GM12878 (cell line): ENCODE results near the gene LANCL1. TPM values are rescaled to one million over a fixed set of nuclear protein-coding genes. Genes with fewer than 3 reads are reported as not detected.

Source experiments
- ATAC-seq: fragments of 200-7000 bp; cut with Tn5 transposase; 3 replicates; pipeline ENCODE4 v1.9.1; 2020; ENCODE audit warnings: mild to moderate bottlenecking, moderate library complexity
- BruUV-seq: library from RNA; stranded (reverse); fragments of 400-500 nt; replicated peaks from 2 replicates; lab custom pipeline; 2021; lab: Mats Ljungman, UMichigan
- CTCF ChIA-PET: fragments of 300-600 bp; sonication (Branson Sonifier 250); formaldehyde crosslinking; extraction: SDS; loops from one replicate; lab custom pipeline; 2021; ENCODE audit warnings: inconsistent platforms; lab: Yijun Ruan, JAX
- POLR2A ChIA-PET: fragments of 350-600 bp; formaldehyde crosslinking; extraction: SDS; loops from one replicate; lab custom pipeline; 2021; ENCODE audit warnings: inconsistent platforms; lab: Charles Lee
- RAD21 ChIA-PET: fragments of 300-600 bp; sonication (Branson Sonifier 250); formaldehyde crosslinking; loops from one replicate; lab custom pipeline; 2023; ENCODE audit warnings: antibody characterized with exemption; ENCODE audit not compliant: unreplicated experiment; lab: Charles Lee
- SMC1A ChIA-PET: fragments of 300-600 bp; sonication (Branson Sonifier 250); formaldehyde crosslinking; loops from one replicate; lab custom pipeline; 2023; ENCODE audit not compliant: unreplicated experiment, uncharacterized antibody; lab: Charles Lee
- DNase-seq: peaks from one replicate; pipeline ENCODE4 v3.0.0-alpha.2; 2011; ENCODE audit warnings: low read depth, low spot score
- FAIRE-seq: peaks from 3 replicates; lab custom pipeline; 2011; peaks lifted over from hg19 to GRCh38; lab: Jason Lieb, UNC
- H2AFZ ChIP-seq: 2 replicates; pipeline ENCODE4 v1.6.0; 2011; ENCODE audit warnings: low read depth, low read length, control low read depth; ENCODE audit not compliant: control insufficient read depth
- H3K27ac ChIP-seq: 2 replicates; pipeline ENCODE4 v1.5.1; 2011; ENCODE audit warnings: control low read depth; ENCODE audit not compliant: control insufficient read depth, insufficient read depth
- H3K27me3 ChIP-seq, 2 experiments: replicated peaks in 1 of 2; 2 replicates each; pipeline versions ENCODE4 v1.6.0 to v1.6.1; 2011; ENCODE audit warnings: low read length in 1 of 2; ENCODE audit not compliant: control insufficient read depth in 2 of 2, insufficient read depth in 2 of 2
- H3K36me3 ChIP-seq, 2 experiments: 2 replicates each; pipeline ENCODE4 v1.5.1; 2011; ENCODE audit warnings: low read length in 1 of 2; ENCODE audit not compliant: control insufficient read depth in 2 of 2, insufficient read depth in 2 of 2
- H3K4me1 ChIP-seq: 2 replicates; pipeline ENCODE4 v1.6.1; 2011; ENCODE audit warnings: mild to moderate bottlenecking, low read length, moderate library complexity, mixed read lengths; ENCODE audit not compliant: control insufficient read depth, insufficient read depth
- H3K4me2 ChIP-seq: 2 replicates; pipeline ENCODE4 v1.6.0; 2011; ENCODE audit warnings: control low read depth; ENCODE audit not compliant: control insufficient read depth, insufficient read depth
- H3K4me3 ChIP-seq: fragments of 200-600 bp; sonication (generic); 2 replicates; pipeline ENCODE4 v1.5.1; 2016
- H3K79me2 ChIP-seq: 2 replicates; pipeline ENCODE4 v1.6.0; 2011; ENCODE audit warnings: low read length; ENCODE audit not compliant: control insufficient read depth, insufficient read depth
- H3K9ac ChIP-seq: 2 replicates; pipeline ENCODE4 v1.8.0; 2011; ENCODE audit warnings: low read length, control low read depth, mixed read lengths; ENCODE audit not compliant: control insufficient read depth, insufficient read depth
- H3K9me3 ChIP-seq: replicated peaks from 3 replicates; pipeline ENCODE4 v1.5.1; 2011; ENCODE audit warnings: mild to moderate bottlenecking, low read length; ENCODE audit not compliant: control insufficient read depth, insufficient read depth
- H4K20me1 ChIP-seq: 2 replicates; pipeline ENCODE4 v1.6.0; 2011; ENCODE audit not compliant: control insufficient read depth, insufficient read depth
- ATF7 ChIP-seq: fragments of 450-650 bp; IDR thresholded peaks from 2 replicates; pipeline ENCODE4 v1.6.1; 2016; ENCODE audit warnings: low read depth, mild to moderate bottlenecking
- DPF2 ChIP-seq: fragments of 450-650 bp; IDR thresholded peaks from 2 replicates; pipeline ENCODE4 v1.6.1; 2017; ENCODE audit warnings: mild to moderate bottlenecking
- IKZF1 ChIP-seq: fragments of 450-650 bp; conservative IDR thresholded peaks from 2 replicates; pipeline ENCODE4 v1.6.1; 2017; ENCODE audit warnings: antibody characterized with exemption, mild to moderate bottlenecking
- IKZF2 ChIP-seq, 2 experiments: fragments of 450-650 bp; IDR thresholded peaks; 2 replicates each; pipeline ENCODE4 v1.6.1; 2017; ENCODE audit warnings: mild to moderate bottlenecking in 2 of 2, moderate library complexity in 2 of 2
- KLF5 ChIP-seq: fragments of 450-650 bp; IDR thresholded peaks from 2 replicates; pipeline ENCODE4 v1.6.1; 2014; ENCODE audit warnings: mild to moderate bottlenecking; ENCODE audit not compliant: partially characterized antibody
- MTA2 ChIP-seq: fragments of 450-650 bp; IDR thresholded peaks from 2 replicates; pipeline ENCODE4 v1.6.1; 2016; ENCODE audit warnings: low read depth, mild to moderate bottlenecking, moderate library complexity
- SMAD1 ChIP-seq: fragments of 450-650 bp; IDR thresholded peaks from 2 replicates; pipeline ENCODE4 v1.6.1; 2018; ENCODE audit warnings: mild to moderate bottlenecking, low read depth; ENCODE audit not compliant: partially characterized antibody
- SMARCA5 ChIP-seq: fragments of 450-650 bp; IDR thresholded peaks from 2 replicates; pipeline ENCODE4 v1.6.1; 2017; ENCODE audit warnings: mild to moderate bottlenecking
- ZBED1 ChIP-seq: IDR thresholded peaks from 2 replicates; pipeline ENCODE4 v1.6.1; 2016; ENCODE audit warnings: borderline replicate concordance
- WGBS: methylation state at CpG from one replicate; pipeline ENCODE4 v1.1.6; 2016; ENCODE audit warnings: low lambda C conversion rate; ENCODE audit not compliant: insufficient replicate concordance, insufficient coverage; ENCODE audit errors: missing lambda C conversion rate; 5-methylcytosine and 5-hydroxymethylcytosine counted together
- in situ Hi-C: fragments of 300-500 bp; cut with MboI; formaldehyde crosslinking; loops from 9 replicates; pipeline ENCODE4 v1.14.3; 2018; ENCODE audit warnings: mixed read lengths
- intact Hi-C: fragments of 100-400 bp; cut with micrococcal nuclease; formaldehyde crosslinking; loops from one replicate; pipeline ENCODE4 v1.14.2; 2022; ENCODE audit not compliant: unreplicated experiment
- polyA plus RNA-seq, 11 experiments: library from polyadenylated mRNA; depleted of rRNA in 4 of 11; unstranded in 6 of 11; stranded (reverse) in 5 of 11; fragments of >200 nt; fragmentation: Nextera tagmentation in 4 of 11; fragmentation: Illumina TruSeq in 1 of 11; extraction: Ambion mirVana in 4 of 11; extraction: Trizol in 1 of 11; gene quantifications; 1 replicate in 1 of 11; 2 replicates in 10 of 11; pipeline versions ENCODE4 v1.2.1 to v1.2.3, GENCODE V29; 2011 to 2016; ENCODE audit warnings: inconsistent platforms in 2 of 11, missing spikeins in 2 of 11, low read depth in 1 of 11
- total RNA-seq, 4 experiments: library from RNA; depleted of rRNA in 3 of 4; stranded (reverse); fragments of >200 nt in 3 of 4; fragmentation: Illumina TruSeq in 1 of 4; extraction: Trizol in 1 of 4; gene quantifications; 2 replicates each; pipeline versions ENCODE4 v1.2.1 to v1.2.3, GENCODE V29; 2013 to 2021
- TF ChIP-seq, protein P1 (sequence below): fragments of 450-650 bp; IDR thresholded peaks from 2 replicates; pipeline ENCODE4 v1.6.1; 2017; ENCODE audit warnings: mild to moderate bottlenecking, moderate library complexity
- TF ChIP-seq, protein P2 (sequence below): fragments of 450-650 bp; IDR thresholded peaks from 2 replicates; pipeline ENCODE4 v1.6.1; 2017; ENCODE audit warnings: low read depth, mild to moderate bottlenecking, moderate library complexity

LANCL1 gene
- total and polyA plus RNA-seq, 10 of the 15 experiments (the other 5 are each of a cell fraction or from before 2014, with no cell fraction given) = 13.6 to 79.1 (median 26.9) TPM

DNA sequence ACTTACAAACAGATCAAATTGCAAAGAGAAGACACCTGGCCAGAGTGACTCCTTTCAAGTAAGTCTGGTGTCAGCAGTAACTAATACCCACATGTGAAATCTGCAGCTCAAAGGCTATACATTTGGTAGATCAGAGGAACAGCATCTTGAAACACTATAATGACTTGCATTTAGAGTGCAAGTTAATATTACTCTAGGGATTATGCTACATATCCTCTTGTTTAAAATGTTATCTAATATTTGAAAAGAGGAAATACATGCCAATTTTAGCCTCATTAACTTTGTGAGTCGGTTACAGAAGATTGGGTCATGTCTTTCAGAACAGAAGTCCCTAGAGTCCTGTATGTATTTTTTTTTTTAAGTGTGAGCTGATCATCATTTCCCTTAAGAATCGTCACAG lies 15.2 kb downstream of the LANCL1 start (continued):
- TF ChIP-seq ATF7 (peak; percentile 92), IKZF1 (peak; percentile 27; the same call in 1 of the 2 replicates), ZBED1 (no peak), IKZF2 (IDR thresholded peaks at IDR 0.05) (peak in 1 of 2 experiments; percentile 26; a peak in 2 of 4 replicates), SMARCA5 (no peak; the same call in 1 of the 2 replicates), KLF5 (no peak), SMAD1 (peak; percentile 12)

DNA sequence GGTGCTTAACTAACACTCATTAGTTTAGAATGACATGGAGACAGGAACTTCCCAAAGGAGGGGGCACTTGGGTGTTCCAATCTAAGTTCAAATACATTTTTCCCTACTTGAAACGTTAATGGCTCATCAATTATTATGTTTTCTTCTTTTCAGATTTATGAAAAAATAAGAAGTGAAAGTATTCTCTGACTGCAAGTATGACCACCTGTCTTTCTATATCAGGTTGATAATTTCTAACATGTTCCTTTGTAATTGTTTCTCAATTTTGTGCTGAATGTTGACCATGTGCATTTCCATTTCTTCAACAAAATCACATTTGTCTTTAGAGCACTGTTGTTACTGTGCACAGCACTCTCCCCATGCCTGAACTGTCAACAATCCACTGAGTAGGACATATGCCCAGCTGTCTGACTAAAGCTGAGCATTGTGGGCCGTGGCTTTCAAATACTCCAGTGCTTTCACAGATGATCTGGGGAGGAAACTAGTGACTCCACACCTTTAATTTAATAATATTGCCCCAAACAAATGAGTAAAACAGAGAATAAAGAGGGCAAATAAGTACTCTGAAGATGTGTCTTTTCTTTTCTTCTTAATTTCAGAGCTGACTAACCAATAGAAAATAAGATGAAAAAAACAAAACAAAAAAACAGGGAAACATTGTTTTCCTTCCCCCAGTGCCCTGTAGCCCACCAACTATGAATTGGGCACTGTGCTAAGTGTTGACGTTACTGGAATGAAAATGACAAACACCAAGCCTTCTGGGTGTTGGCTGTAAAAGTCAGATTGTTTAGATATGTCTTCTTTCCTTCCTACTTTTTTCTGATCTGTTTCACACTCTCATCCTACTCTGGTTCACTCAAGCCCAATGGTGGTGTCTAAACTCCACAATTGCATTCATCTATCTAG lies 16.0 kb downstream of the LANCL1 start:
- Histone ChIP-seq H2AFZ (no peak overlapping the region; the same call in 1 of the 2 replicates), H3K36me3 (peaks cover 0 to 11% of the 10 kb centered on the region in 2 experiments; a peak in 1 of 4 replicates), H3K4me3 (no peak overlapping the region), H4K20me1 (no peaks in the 10 kb centered on the region), H3K27ac (peak overlapping the region; percentile 28; the same call in 1 of the 2 replicates), H3K79me2 (no peaks in the 10 kb centered on the region), H3K4me2 (peak overlapping the region; percentile 50; the same call in 1 of the 2 replicates), H3K9ac (no peak overlapping the region), H3K27me3 (no peaks in the 10 kb centered on the region), H3K9me3 (no peaks in the 10 kb centered on the region), H3K4me1 (peaks cover 14% of the 10 kb centered on the region)
- peak; percentile 79 for ATAC-seq
- no TSS peak for BruUV-seq
- RAD21 ChIA-PET = interaction anchor here (1.5 to 3.1 kb wide), 4 partner anchors 15 to 18 kb away, joined by 4 to 11 read pairs (median 8); partner anchors contain the start of gene LANCL1
- POLR2A ChIA-PET = interaction anchor here (0.6 to 4.3 kb wide), 3 partner anchors 15 to 210 kb away, joined by 3 to 34 read pairs (median 3); partner anchors contain the start of gene LANCL1
- FAIRE-seq = no peak
- SMC1A ChIA-PET = interaction anchor here (1.0 to 4.6 kb wide), 8 partner anchors 9 to 157 kb away, joined by 3 to 44 read pairs (median 8); partner anchors contain the start of gene LANCL1
- DNase-seq = no peak
- CTCF ChIA-PET = interaction anchor here (1.0 to 4.7 kb wide), 9 partner anchors 10 to 94 kb away, joined by 3 to 42 read pairs (median 5); no protein-coding TSS in a partner anchor
- intact Hi-C loops (no loop called here), in situ Hi-C loops (no loop called here)
- 17% methylated on average over 3 of the region's 3 CpGs for whole genome bisulfite sequencing
- TF ChIP-seq, protein P1, sequence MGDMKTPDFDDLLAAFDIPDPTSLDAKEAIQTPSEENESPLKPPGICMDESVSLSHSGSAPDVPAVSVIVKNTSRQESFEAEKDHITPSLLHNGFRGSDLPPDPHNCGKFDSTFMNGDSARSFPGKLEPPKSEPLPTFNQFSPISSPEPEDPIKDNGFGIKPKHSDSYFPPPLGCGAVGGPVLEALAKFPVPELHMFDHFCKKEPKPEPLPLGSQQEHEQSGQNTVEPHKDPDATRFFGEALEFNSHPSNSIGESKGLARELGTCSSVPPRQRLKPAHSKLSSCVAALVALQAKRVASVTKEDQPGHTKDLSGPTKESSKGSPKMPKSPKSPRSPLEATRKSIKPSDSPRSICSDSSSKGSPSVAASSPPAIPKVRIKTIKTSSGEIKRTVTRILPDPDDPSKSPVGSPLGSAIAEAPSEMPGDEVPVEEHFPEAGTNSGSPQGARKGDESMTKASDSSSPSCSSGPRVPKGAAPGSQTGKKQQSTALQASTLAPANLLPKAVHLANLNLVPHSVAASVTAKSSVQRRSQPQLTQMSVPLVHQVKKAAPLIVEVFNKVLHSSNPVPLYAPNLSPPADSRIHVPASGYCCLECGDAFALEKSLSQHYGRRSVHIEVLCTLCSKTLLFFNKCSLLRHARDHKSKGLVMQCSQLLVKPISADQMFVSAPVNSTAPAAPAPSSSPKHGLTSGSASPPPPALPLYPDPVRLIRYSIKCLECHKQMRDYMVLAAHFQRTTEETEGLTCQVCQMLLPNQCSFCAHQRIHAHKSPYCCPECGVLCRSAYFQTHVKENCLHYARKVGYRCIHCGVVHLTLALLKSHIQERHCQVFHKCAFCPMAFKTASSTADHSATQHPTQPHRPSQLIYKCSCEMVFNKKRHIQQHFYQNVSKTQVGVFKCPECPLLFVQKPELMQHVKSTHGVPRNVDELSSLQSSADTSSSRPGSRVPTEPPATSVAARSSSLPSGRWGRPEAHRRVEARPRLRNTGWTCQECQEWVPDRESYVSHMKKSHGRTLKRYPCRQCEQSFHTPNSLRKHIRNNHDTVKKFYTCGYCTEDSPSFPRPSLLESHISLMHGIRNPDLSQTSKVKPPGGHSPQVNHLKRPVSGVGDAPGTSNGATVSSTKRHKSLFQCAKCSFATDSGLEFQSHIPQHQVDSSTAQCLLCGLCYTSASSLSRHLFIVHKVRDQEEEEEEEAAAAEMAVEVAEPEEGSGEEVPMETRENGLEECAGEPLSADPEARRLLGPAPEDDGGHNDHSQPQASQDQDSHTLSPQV = 0 out of 2 replicates have a peak, but pooled peaks have one; percentile 20
- TF ChIP-seq, protein P2, sequence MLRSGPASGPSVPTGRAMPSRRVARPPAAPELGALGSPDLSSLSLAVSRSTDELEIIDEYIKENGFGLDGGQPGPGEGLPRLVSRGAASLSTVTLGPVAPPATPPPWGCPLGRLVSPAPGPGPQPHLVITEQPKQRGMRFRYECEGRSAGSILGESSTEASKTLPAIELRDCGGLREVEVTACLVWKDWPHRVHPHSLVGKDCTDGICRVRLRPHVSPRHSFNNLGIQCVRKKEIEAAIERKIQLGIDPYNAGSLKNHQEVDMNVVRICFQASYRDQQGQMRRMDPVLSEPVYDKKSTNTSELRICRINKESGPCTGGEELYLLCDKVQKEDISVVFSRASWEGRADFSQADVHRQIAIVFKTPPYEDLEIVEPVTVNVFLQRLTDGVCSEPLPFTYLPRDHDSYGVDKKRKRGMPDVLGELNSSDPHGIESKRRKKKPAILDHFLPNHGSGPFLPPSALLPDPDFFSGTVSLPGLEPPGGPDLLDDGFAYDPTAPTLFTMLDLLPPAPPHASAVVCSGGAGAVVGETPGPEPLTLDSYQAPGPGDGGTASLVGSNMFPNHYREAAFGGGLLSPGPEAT = peak; percentile 10; the same call in 1 of the 2 replicates
- TF ChIP-seq DPF2 (no peak), MTA2 (peak; percentile 42; the same call in 1 of the 2 replicates)
